Activated CD8-positive, alpha-beta memory T cell treated with anti-CD3 and anti-CD28 coated beads, Interleukin-2, amount 50 U/mL, for 24 hours (primary cell): ENCODE data around the gene NKD2.

ENCODE experiments used
- DNase-seq: peaks from one replicate; pipeline ENCODE4 v3.0.0-alpha.2; 2020; ENCODE audit errors: extremely low read depth

NKD2 gene

DNA sequence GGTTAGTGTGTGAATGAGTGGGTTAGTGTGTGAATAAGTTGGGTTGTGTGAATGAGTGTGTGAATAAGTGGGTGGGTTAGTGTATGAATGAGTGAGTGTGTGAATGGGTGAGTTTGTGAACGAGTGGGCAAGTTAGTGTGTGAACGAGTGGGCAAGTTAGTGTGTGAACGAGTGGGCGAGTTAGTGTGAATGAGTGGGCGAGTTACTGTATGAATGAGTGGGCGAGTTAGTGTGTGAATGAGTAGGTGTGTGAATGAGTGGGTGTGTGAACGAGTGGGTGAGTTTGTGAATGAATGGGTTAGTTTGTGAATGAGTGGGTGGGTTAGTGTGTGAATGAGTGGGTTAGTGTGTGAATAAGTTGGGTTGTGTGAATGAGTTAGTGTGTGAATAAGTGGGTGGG is 34.7 kb downstream of the NKD2 start:
- DNase-seq = no peak

DNA sequence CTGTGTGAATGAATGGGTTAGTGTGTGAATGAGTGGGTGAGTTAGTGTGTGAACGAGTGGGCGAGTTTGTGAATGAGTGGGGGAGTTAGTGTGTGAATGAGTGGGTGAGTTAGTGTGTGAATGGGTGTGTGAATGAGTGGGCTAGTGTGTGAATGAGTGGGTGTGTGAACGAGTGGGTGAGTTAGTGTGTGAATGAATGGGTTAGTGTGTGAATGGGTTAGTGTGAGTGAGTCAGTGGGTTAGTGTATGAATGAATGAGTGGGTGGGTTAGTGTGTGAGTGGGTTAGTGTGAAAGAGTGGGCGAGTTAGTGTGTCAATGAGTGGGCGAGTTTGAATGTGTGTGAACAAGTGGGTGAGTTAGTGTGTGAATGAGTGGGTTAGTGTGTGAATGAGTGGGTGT is 35.5 kb downstream of the NKD2 start:
- no peak for DNase-seq

GRCh38 chr5:1045960-1046560 is 37.5 kb downstream of the NKD2 start:
- no peak for DNase-seq

DNA sequence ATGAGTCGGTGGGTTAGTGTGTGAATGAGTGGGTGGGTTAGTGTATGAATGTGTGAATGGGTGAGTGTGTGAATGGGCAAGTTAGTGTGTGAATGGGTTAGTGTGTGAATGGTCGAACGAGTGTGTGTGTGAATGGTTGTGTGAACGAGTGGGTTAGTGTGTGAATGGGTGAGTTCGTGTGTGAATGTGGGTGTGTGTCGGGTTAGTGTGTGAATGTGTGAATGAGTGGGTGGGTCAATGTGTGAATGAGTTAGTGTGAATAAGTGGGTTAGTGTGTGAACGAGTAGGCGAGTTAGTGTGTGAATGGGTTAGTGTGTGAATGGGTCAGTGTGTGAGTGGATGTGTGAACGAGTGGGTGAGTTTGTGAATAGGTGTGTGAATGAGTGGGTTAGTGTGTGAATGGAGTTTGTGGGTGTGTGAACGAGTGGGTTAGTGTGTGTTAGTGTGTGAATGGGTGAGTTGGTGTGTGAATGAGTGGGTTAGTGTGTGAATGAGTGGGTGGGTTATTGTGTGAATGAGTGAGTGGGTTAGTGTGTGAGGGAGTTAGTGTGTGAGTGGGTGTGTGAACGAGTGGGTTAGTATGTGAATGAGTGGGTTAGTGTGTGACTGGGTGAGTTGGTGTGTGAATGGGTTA is 38.8 kb downstream of the NKD2 start:
- no peak for DNase-seq

DNA sequence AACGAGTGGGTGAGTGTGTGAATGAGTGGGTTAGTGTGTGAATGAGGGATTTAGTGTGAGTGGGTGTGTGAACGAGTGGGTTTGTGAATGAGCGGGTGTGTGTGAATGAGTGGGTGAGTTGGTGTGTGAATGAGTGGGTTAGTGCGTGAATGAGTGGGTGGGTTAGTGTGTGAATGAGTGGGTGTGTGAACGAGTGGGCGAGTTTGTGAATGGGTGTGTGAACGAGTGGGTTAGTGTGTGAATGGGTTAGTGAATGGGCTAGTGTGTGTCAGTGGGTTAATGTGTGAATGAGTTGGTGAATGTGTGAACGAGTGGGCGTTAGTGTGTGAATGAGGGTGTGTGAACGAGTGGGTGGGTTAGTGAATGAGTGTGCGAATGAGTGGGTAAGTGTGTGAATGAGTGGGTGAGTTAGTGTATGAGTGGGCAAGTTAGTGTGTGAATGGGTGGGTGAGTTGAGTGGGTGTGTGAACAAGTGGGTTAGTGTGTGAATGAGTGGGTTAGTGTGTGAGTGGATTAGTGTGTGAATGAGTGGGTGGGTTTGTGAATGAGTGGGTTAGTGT is 39.6 kb downstream of the NKD2 start:
- DNase-seq = no peak

DNA sequence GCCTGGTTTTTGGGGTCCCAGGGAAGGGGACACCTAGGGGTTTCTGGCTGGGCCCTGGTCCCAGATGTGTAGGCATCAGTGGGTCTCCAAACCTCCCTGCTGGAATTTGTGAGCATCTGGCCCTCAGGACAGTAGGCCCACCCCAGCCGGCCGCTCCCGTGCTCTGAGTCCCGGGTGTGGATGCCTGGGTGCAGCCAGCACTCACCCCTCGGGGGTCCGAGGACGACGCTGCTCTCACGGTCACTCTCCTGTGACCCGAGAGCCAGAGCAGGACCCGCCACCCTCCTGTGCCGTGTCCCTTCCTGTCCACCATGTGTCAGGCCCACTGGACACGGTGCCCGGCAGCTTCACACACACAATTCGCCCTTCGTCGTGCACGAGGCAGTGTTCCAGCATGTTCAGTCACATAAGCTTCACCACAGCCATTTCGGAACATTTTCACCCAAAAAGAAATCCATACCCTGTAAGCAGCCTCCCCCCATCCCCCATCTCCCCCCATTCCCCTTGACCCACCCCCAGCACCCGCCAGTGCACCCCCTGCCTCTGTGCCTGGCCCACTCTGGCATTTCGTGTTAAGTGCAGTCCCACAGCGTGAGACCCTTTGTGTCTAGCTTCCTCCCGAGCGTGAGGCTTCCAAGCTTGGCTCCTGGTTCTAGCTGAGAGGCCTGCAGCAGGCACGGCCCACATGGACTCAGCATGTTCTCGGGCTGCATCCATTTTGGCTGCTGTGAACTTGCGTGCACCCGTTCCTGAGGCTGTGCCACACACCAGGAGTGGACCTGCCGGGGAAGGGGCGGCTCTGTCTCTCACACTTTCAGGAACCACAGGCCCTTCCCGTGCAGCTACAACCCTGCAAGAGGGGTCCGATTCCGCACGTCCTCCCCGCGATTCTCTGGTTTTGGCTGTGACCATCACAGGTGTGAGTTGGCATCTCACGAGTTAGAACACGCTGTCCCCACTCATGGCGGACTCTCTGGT is 40.5 kb downstream of the NKD2 start:
- DNase-seq = no peak

DNA sequence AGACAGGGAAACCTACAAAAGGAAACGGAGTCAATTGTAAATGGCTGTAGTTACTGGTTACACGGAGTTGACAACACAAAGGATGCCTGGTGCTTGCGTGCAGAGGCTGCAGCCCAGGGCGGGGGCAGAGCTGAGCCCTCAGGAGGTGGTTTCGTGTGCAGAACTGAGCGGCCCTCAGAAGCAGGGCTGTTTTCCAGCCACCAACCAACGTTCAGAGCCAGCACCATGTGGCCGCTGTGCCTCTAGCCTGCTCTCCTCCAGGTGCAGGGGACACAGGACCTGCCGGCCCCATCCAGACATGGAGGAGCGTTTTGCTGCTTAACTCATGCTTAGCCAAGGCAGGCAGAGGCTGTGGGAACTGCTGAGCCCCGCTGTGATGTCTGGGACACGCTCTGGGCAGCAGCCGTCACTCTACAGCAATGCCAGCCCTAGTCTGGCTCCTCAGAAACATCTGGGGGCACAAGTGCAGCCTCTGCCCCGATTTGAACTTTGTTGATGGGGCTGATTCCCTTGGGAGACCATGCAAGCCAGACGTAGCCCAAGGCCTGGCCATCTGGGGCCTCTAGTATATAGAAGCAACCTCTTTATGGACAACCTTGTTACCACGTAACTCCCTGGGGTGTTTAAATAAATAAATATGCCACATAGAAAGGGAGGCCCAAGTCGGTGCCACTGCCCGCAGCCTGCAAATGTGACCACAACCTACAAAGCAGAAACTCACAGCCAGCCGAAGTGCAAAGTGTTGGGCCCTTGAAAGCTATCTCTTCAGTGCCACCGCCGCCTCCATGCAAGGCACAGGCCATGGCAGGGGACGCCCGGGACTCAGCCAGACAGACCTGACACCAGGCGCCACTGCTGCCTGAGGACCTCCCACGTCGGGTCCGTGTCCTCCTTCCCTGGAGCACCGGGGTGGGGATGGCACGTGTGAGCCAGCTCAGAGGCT is 42.1 kb downstream of the NKD2 start:
- no peak for DNase-seq

GRCh38 chr5:1051366-1051720 is 42.7 kb downstream of the NKD2 start:
- DNase-seq = no peak

DNA sequence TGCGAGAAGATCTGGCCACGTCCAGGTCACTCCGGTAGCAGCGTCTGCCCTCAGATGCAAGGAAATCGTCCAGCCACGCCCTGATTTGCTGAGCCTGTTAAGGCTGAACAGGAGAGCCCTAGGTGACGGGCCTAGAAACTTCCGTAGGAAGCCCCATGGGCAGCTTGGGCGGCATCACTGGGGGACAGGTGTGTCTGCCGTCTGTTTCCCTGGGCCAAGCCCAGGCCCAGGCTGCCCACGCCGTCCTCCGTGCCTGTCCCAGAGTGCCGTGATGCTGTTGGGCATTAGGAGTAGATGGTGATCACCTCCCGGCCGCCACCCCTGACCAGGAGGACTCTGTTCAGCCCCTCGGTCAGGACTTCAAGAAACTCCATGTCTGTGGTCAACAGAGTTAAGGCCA is 43.5 kb downstream of the NKD2 start:
- no peak for DNase-seq

DNA sequence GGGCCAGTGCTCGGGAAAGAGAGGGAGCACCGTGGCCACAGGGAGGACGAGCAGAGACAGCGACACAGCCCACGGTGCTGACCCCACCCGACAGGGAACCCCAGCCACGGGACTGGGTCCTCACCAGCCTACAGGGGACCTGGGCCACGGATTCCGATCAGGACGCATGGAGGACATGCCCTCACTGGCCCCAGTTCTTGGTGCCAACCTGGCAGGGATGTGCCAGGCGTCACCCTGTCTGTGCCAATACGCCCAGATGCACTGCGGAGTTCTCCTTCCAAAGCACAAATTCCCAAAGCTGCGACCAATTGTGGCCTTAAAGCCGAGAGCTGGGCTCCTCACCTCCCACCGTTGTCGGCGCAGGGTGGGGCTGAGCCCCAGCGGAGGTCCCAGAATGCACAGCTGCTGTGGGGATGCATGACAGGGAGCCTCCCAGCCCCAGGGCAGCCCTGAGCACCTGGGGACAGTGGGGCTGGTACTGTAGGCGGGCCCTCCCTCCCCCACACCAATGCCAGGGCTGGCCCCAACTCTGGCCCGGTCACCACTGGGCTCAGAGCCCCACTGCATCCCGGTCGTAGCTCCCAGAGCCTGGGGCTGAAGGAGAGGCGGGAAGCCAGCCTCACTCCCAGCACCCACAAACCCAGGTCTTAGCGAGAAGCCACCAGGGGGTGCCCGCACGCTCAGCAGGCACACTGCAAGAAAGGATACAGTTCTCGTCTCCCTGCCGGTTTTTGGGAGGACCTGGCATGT is 44.2 kb downstream of the NKD2 start:
- DNase-seq = no peak

DNA sequence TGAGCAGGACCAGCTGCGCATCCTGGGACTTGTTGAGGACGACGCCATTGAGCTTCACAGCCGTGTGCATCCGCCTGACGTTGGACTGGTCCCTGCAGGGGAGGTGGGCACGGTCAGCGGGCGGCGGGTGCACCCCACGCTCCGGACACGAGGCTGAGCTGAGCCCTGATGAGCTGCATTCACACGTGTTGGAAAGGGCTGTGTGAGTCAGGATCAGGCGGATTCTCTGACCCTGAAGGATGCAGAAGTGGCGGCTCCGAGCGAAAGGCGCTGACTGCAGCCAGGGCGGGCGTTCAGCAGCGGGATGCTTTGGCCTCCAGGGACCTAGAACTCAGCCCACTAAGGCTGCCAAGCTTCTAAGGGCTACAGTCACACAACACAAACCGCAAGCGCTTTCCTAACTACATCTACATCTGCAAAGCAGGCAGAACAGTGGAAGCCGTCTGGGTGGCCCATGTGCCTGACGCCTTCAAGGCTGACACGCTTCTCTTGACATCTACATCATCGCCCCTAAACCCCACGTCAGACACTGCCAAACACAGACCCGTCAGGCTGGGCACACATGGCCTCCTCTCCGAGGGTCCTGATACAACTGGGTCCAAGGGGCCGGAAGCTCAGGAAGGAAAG is 44.9 kb downstream of the NKD2 start:
- no peak for DNase-seq

DNA sequence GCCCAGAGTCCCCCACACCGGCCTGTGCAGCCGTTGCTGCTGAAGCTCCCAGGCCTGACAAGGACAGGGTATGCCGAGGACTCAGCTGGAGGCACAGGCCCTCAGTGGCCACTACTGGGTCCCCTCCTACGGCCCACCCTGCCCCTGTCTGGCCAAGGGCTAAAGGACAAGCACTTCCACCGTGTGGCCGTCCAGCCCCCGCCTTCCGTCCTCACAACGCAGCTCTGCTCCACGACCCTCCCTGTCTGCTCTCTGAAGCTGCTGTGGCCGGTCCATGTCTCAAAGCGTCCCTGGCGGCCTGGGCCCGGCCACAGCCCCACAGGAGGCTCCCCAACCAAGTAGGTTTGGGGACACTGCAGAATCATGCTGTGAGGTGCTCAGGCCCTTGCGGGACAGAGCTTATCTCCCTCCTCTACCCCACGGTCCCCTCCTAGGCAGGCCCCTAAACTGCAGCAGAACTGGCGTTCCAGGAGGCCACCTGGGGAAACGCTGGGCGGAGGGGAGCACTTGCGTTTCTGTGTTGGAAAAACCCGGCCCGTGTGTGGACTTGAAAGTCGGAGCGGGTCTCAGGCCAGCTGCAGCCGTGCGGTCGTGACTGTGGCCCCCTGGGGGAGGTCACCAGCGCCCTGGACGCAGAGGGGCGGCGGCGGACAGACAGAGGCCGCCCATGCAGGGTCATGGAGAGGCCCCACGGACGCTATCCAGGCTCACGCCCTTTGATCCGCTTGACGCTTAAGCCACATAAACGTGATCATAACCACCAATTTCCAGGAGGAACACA is 45.6 kb downstream of the NKD2 start:
- DNase-seq = no peak

DNA sequence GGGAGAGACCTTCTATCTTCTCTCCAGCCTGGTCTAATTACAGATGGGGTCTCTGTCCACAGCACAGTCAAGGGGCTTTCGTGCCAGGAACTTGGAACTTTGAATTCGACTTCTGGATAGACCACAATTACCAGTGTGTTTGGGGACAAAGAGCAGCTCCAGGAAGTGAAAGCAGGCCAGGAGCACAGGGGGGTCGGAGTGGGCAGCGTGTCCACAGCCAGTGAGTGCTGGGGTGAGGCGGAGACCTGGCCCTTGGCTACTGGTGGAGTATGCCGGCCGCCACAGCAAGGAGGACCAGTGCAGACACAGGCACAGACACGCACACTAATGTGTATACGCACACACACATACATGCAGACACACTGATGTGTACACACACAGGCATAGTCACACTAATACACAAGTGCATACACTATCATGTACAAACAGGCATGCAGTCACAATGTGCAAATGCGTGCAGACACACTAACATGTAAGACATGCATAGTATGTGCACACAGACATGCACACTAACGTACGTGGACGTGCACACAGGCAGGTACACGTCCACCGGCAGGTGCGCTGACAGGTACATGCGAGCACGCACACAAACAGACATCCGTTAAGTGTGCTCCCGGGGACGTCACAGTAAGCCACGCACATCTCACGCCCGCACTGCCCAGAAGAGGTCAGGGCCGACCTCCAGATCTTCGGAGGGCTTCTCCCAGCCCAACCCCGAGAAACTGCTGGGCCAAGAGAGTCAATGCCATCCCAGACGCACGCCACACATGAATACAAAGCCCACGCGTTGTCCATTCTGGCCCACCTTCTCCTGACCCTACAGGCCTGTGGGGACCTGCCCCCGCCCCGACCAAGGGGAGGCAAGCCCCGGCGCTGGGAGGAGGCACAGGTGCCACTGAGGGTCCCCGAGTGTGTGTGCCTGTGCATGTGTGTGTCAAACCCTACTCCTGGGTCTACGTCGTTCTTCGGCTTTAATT is 46.5 kb downstream of the NKD2 start:
- DNase-seq = no peak

- no peak for DNase-seq
Measured at GRCh38 chr5:1055896-1056610, 47.5 kb downstream of the NKD2 start.

DNA sequence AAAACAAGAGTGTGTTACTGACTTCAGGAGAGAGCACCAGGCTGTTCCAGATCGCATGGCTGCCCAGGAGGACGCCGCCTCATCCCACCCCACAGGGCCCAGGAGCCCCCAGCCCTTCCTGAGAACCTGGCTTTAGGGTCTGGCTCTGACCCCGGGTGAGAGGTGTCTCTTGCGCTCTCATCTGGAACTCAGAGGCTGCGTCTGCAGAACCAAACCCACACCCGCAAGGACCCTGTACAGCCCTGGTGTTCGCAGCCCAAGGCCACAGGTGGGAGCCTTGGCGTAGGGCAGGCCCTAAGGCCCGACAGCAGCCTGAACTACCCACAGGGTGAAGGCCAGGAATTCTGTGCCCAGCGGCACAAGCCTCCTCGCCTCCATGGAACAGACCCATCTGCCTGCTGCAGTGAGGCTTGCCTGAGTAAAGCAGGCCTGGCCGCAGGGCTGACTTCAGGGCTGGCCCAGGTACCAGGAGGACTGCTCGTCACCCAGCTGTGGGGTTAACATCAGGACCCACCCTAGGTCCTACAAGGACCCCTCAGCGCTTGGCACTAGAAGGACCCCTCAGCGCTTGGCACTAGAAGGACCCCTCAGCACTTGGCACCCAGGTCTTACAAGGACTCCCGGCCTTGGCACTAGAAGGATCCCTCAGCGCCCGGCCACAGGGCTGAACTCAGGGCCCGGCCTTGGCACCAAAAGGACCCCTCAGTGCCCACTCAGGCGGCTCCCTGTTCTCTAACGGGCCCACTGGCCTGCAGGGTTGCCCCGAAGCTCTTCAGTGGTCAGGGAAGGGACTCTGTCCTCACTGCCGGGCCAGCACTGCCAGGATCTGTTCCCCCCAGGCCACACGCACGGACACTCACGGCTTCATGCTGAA is 48.2 kb downstream of the NKD2 start:
- DNase-seq = no peak

GRCh38 chr5:1057485-1058082 is 49.0 kb downstream of the NKD2 start:
- DNase-seq = no peak
